Measurements from ENCODE around the gene CDC25A.
A peak's percentile ranks its signal among the peaks of the same experiment; 100 is the strongest.

Gene CDC25A

GRCh38 chr3:48196611-48197010, 8.4 kb upstream of the CDC25A start:
- no peak for DNase-seq (ENCODE audit: low read depth in 2 of 2)

GRCh38 chr3:48194446-48195071, 6.3 kb upstream of the CDC25A start:
- DNase-seq (ENCODE audit: low read depth in 2 of 2): no peak

- no peak for DNase-seq (ENCODE audit: low read depth in 2 of 2)
Observed at GRCh38 chr3:48190911-48191310, 2.7 kb upstream of the CDC25A start.

GRCh38 chr3:48189321-48189720, 1.1 kb upstream of the CDC25A start:
- DNase-seq (ENCODE audit: low read depth in 2 of 2): no peak

GRCh38 chr3:48187579-48188265, 495 bp downstream of the CDC25A start:
- DNase-seq (ENCODE audit: low read depth in 2 of 2): peak in 1 of 2 donors; percentile 6

- no peak for DNase-seq (ENCODE audit: low read depth in 2 of 2)
Observed at GRCh38 chr3:48187301-48187578, 977 bp downstream of the CDC25A start.

GRCh38 chr3:48186631-48187300, 1.5 kb downstream of the CDC25A start:
- DNase-seq (ENCODE audit: low read depth in 2 of 2): no peak

- DNase-seq (ENCODE audit: low read depth in 2 of 2): no peak
Observed at GRCh38 chr3:48185129-48185528, 3.1 kb downstream of the CDC25A start.

- no peak for DNase-seq (ENCODE audit: low read depth in 2 of 2)
Observed at GRCh38 chr3:48184299-48184698, 3.9 kb downstream of the CDC25A start.

- no peak for DNase-seq (ENCODE audit: low read depth in 2 of 2)
Observed at GRCh38 chr3:48180531-48181253, 7.5 kb downstream of the CDC25A start.

GRCh38 chr3:48180021-48180420, 8.2 kb downstream of the CDC25A start:
- no peak for DNase-seq (ENCODE audit: low read depth in 2 of 2)

GRCh38 chr3:48178072-48178471, 10.1 kb downstream of the CDC25A start:
- no peak for DNase-seq (ENCODE audit: low read depth in 2 of 2)

GRCh38 chr3:48157950-48158376, 30.3 kb downstream of the CDC25A start:
- peak; percentile 21 to 24 for DNase-seq (ENCODE audit: low read depth in 2 of 2)

- no peak for DNase-seq (ENCODE audit: low read depth in 2 of 2)
Observed at GRCh38 chr3:48157202-48157840, 30.9 kb downstream of the CDC25A start.

- no peak for DNase-seq (ENCODE audit: low read depth in 2 of 2)
Observed at GRCh38 chr3:48156163-48156562, 32.1 kb downstream of the CDC25A start.

- DNase-seq (ENCODE audit: low read depth in 2 of 2): no peak
Observed at GRCh38 chr3:48155122-48155521, 33.1 kb downstream of the CDC25A start.

GRCh38 chr3:48151807-48152427, 36.3 kb downstream of the CDC25A start:
- DNase-seq (ENCODE audit: low read depth in 2 of 2): no peak

GRCh38 chr3:48151058-48151806, 37.0 kb downstream of the CDC25A start:
- peak; percentile 32 to 43 for DNase-seq (ENCODE audit: low read depth in 2 of 2)

- DNase-seq (ENCODE audit: low read depth in 2 of 2): no peak
Observed at GRCh38 chr3:48143992-48144391, 44.2 kb downstream of the CDC25A start.

- DNase-seq (ENCODE audit: low read depth in 2 of 2): no peak
Observed at GRCh38 chr3:48143567-48143966, 44.6 kb downstream of the CDC25A start.

- no peak for DNase-seq (ENCODE audit: low read depth in 2 of 2)
Observed at GRCh38 chr3:48142316-48142870, 45.8 kb downstream of the CDC25A start.
